HT-29 (cell line): ENCODE results near the gene DBNDD2. TPM values are rescaled to one million over a fixed set of nuclear protein-coding genes. Genes with fewer than 3 reads are reported as not detected.

Experiments
- DNase-seq: peaks from one replicate; pipeline ENCODE4 v3.0.0-alpha.2; 2015; ENCODE audit warnings: low spot score
- total RNA-seq: library from RNA; depleted of rRNA; stranded (reverse); fragments of >200 nt; shearing (Covaris generic); gene quantifications from 2 replicates; pipeline ENCODE4 v1.2.3, GENCODE V29; 2014

Gene DBNDD2
- total RNA-seq, 1 experiment from 2014 or later, result 66.6 TPM

GRCh38 chr20:45378191-45378590 lies 29.9 kb upstream of the DBNDD2 start, which contains the start of gene TP53TG5:
TP53TG5 (minus strand) TSS chr20:45378325; CDS start chr20:45378236, 89 bp downstream.
- no peak for DNase-seq

DNA sequence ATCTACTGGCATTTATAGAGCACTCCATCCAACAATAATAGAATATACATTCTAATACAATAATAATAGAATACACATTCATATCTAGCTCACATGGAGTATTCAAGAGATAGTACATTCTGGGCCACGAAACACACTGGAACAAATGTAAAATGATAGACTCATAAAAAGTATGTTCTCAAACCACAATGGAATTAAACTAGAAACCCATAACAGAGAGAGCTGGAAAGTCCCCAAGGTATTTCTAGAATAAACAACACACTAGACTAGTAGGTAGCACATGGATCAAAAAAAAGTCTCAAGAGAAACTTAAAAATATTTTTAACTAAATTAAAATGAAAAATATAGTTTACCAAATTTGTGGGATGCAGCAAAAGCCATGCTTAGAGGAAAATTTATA lies 20.8 kb upstream of the DBNDD2 start:
- no peak for DNase-seq

GRCh38 chr20:45390931-45391330 lies 17.2 kb upstream of the DBNDD2 start:
- DNase-seq, result no peak

DNA sequence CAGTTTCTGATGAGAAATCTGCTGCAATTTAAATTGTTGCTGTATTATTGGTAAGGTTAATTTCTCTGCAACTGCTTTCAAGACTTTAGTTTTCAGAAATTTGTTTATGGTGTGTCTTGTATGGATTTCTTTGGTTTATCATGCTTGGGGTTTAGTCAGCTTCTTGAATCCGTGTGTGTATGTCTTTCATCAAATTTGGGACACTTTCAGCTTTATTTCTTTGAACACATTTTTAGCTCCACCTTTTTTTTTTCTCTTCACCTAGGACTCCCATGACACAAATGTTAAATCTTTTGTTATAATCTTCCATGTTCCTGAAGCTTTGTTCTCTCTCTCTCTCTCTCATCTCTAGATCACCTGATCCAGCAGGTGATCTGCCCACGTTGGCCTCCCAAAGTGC lies 16.5 kb upstream of the DBNDD2 start:
- no peak for DNase-seq

- DNase-seq, result peak; percentile 48
Measured at GRCh38 chr20:45392733-45393132, 15.4 kb upstream of the DBNDD2 start.

GRCh38 chr20:45394221-45395113 lies 13.6 kb upstream of the DBNDD2 start:
- DNase-seq, result no peak

GRCh38 chr20:45395114-45395415 lies 13.0 kb upstream of the DBNDD2 start:
- DNase-seq, result no peak

GRCh38 chr20:45399018-45399417 lies 9.1 kb upstream of the DBNDD2 start:
- DNase-seq, result no peak

DNA sequence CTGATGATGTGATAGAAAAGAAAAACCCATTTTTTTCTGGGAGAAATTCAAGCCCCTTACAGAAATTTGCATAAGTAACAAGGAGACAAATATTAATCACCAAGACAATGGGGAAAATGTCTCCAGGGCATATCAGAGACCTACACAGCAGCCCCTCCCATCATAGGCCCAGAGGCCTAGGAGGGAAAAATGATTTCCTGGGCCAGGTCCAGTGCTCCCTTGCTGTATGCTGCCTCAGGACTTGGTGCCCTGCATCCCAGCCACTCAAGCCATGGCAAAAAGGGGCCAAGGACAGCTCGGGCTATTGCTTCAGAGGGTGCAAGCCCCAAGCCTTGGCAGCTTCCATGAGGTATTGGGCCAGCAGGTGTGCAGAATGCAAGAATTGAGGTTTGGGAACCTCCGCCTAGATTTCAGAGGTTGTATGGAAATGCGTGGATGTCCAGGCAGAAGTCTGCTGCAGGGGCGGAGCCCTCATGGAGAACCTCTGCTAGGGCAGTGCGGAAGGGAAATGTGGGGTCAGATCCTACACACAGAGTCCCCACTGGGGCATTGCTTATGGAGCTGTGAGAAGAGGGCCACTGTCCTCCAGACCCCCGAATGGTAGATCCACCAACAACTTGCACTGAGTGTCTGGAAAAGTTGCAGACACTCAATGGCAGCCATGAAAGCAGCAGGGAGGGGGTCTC lies 7.6 kb upstream of the DBNDD2 start:
- DNase-seq, result no peak

- DNase-seq, result no peak
Measured at GRCh38 chr20:45402946-45403345, 5.1 kb upstream of the DBNDD2 start.

DNA sequence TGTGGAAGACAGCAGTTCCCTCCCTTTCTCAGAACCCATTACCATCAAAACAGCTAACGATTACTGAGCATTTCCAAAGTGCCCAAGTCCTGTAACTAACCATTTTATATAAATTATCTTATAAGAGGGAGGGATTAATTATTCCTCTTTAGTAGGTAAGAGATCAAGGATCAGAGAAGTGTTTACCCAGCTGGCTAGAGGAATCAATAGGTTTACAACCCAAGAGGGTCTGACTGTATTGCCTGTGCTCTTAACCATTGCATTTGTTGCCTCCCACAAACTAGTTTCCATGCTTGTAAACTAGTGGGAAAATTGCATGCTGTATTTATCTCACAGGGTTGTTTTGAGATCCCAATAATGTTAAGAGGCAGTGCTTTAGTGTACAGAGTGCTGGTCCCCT lies 3.7 kb upstream of the DBNDD2 start:
- DNase-seq, result peak; percentile 14

DNA sequence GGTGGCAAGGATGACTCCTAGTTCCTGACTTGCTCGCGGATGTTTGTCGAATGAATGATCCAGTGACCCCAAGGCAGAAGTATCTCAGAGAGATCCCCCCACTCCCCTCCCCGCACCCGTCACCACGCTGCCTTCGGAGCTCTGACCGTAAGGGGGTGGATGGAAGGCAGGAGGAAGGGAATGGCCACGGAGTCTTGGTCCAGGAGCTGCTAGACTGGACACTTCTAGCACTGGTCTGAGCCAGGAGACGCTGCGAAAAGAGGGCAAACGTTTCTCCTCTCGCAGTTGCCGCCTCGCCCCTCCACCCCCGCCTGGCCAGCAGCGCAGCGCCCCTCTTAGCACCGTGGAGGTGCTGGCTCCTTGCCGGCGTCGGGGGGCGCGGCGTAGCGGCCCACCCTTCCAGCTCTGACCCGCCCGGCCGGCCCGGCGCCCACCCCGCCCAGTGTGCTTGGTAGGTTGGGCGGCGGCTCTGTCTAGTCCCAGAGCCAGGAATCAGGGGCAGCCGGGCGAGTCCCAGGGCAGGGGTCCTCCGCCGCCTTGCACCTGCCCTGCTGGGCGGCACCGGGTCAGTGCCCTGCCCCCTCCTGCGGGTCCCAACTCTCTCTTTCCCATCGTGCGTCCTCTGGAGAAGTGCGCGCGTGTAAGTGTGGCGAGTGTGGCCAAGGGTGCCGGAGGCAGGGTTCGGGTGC lies 2.4 kb upstream of the DBNDD2 start:
- DNase-seq, result peak; percentile 63

GRCh38 chr20:45406260-45407066 lies 1.6 kb upstream of the DBNDD2 start:
- peak; percentile 79 for DNase-seq

- DNase-seq, result peak; percentile 59
Measured at GRCh38 chr20:45407067-45407745, 883 bp upstream of the DBNDD2 start.

GRCh38 chr20:45408646-45409213 lies 641 bp downstream of the DBNDD2 start:
- DNase-seq, result no peak

DNA sequence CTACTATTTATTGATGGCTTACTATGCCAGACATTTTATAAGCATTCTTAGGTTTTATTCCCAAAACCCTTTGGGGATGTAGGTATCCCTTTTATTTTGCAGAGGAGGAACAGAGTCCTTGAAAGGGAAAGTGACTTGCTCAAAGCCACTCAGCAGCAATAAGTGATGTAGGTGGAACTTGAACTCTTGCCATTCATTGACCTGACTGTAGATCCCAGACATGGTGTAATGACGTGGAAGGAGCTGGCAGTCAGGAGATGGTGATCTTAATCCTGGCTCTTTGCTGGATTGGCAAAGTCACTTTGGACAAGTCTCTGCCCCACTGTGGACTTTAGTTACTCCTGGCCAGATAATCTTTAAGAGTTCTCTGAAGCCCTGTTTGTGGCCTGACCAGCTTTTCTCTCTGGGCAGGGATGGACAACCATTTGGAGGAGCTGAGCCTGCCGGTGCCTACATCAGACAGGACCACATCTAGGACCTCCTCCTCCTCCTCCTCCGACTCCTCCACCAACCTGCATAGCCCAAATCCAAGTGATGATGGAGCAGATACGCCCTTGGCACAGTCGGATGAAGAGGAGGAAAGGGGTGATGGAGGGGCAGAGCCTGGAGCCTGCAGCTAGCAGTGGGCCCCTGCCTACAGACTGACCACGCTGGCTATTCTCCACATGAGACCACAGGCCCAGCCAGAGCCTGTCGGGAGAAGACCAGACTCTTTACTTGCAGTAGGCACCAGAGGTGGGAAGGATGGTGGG lies 1.6 kb downstream of the DBNDD2 start:
- no peak for DNase-seq

GRCh38 chr20:45410887-45411286 lies 2.8 kb downstream of the DBNDD2 start:
- peak; percentile 61 for DNase-seq

DNA sequence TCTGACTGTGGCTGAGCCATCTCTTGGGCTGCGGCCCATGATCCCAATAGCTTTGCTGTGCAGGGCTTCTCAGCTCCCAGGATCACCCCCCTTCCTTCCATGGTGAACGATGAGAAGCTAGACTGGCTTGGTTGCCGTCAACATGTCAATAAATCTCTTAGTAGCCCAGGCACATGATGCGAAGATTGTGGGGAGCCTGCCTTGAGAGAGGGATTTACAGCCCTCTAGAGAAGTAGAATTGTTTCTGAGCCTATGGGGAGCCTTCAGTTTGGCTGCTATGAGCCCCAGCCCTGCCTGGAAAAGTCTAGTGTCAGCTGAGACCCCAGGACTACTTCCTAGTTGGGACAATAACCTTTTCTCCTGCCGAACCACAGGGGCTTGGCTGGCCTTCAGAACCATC lies 4.6 kb downstream of the DBNDD2 start:
- DNase-seq, result no peak

- no peak for DNase-seq
Measured at GRCh38 chr20:45413479-45413878, 5.4 kb downstream of the DBNDD2 start.
